Endodermal cell (in vitro differentiated cells): ENCODE measurements around the gene CLEC2L. TPM values are rescaled to one million over a fixed set of nuclear protein-coding genes. Genes with fewer than 3 reads are reported as not detected.

Experiments used
- DNase-seq: peaks from one replicate; pipeline ENCODE4 v3.0.0-alpha.2; 2017
- H3K27ac ChIP-seq: 2 replicates; pipeline ENCODE4 v1.5.1; 2013; ENCODE audit warnings: mild to moderate bottlenecking, low read depth, low read length, moderate library complexity
- H3K27me3 ChIP-seq: 2 replicates; pipeline ENCODE4 v1.6.1; 2013; ENCODE audit warnings: mild to moderate bottlenecking, low read length, moderate library complexity; ENCODE audit not compliant: insufficient read depth, control insufficient read depth, poor library complexity, severe bottlenecking
- H3K36me3 ChIP-seq: 2 replicates; pipeline ENCODE4 v1.7.0; 2013; ENCODE audit warnings: mild to moderate bottlenecking, low read length, moderate library complexity; ENCODE audit not compliant: control insufficient read depth, insufficient read depth
- H3K4me1 ChIP-seq: one replicate; pipeline ENCODE4 v1.7.0; 2013; ENCODE audit warnings: low read length; ENCODE audit not compliant: control insufficient read depth, insufficient read depth
- H3K4me3 ChIP-seq: 2 replicates; pipeline ENCODE4 v1.5.1; 2013; ENCODE audit warnings: mild to moderate bottlenecking, low read length, moderate library complexity
- H3K9ac ChIP-seq: 2 replicates; pipeline ENCODE4 v1.6.1; 2013; ENCODE audit warnings: mild to moderate bottlenecking, low read length, moderate library complexity; ENCODE audit not compliant: poor library complexity, severe bottlenecking; ENCODE audit errors: extremely low read depth
- H3K9me3 ChIP-seq: 2 replicates; pipeline ENCODE4 v1.6.1; 2013; ENCODE audit warnings: mild to moderate bottlenecking, low read length, moderate library complexity; ENCODE audit not compliant: control insufficient read depth
- H3K27ac Mint-ChIP-seq: 2 replicates; pipeline ENCODE4 v1.8.0; 2020; ENCODE audit warnings: mixed read lengths
- H3K27me3 Mint-ChIP-seq: 2 replicates; pipeline ENCODE4 v1.8.0; 2021; ENCODE audit warnings: mild to moderate bottlenecking, mixed read lengths; ENCODE audit not compliant: insufficient read depth
- H3K36me3 Mint-ChIP-seq: 2 replicates; pipeline ENCODE4 v1.8.0; 2020; ENCODE audit warnings: low read depth, mixed read lengths
- H3K4me1 Mint-ChIP-seq: 2 replicates; pipeline ENCODE4 v1.8.0; 2020; ENCODE audit warnings: mixed read lengths
- H3K4me3 Mint-ChIP-seq: 2 replicates; pipeline ENCODE4 v1.8.0; 2020; ENCODE audit warnings: mild to moderate bottlenecking, moderate library complexity, mixed read lengths
- H3K9me3 Mint-ChIP-seq: 2 replicates; pipeline ENCODE4 v1.8.0; 2020; ENCODE audit warnings: mild to moderate bottlenecking, mixed read lengths
- WGBS, 2 experiments: methylation state at CpG; one replicate each; pipeline versions ENCODE4 v1.1.5 to v1.1.7; 2013; ENCODE audit warnings: missing lambda C conversion rate in 2 of 2, mixed read lengths in 1 of 2; ENCODE audit not compliant: insufficient coverage in 1 of 2, insufficient read length in 1 of 2; 5-methylcytosine and 5-hydroxymethylcytosine counted together
- total RNA-seq, 2 donors: library from RNA; stranded (reverse); fragmentation: NEBNext Ultra II Directional in 1 of 2; extraction: Animal tissue kit (Norgen Biotek cat#: 25700) in 1 of 2; gene quantifications; 2 replicates in 1 of 2; 3 replicates in 1 of 2; pipeline ENCODE4 v1.2.1, GENCODE V29; 2021
- TF ChIP-seq, protein P1 (sequence below): fragments of 200-600 bp; sonication (generic); conservative IDR thresholded peaks from 2 replicates; pipeline ENCODE4 v1.5.0; 2021; ENCODE audit warnings: antibody characterized with exemption, mild to moderate bottlenecking

The CLEC2L gene
- total RNA-seq, 2 donors from 2014 or later = 1.2 to 1.5 TPM

DNA sequence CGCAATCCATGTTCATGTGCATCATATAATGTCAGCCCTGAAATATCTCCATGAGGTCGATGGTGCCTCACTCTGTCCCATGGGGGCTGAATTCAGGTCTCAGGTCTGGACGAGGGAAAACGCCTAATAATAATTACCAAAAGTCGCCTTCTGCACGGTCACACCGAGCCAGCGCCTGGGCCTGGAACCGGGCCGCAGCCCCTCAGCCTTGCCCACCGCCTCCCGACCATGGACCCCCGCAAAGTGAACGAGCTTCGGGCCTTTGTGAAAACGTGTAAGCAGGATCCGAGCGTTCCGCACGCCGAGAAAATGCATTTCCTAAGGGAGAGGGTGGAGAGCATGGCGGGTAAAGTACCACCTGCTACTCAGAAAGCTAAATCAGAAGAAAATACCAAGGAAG lies 21.3 kb upstream of the CLEC2L start:
- H3K4me3 Mint-ChIP-seq = no peak overlapping the region
- Histone ChIP-seq H3K4me1 (no peaks in the 10 kb centered on the region), H3K27ac (no peak overlapping the region), H3K9me3 (no peaks in the 10 kb centered on the region), H3K4me3 (no peak overlapping the region), H3K27me3 (peaks cover 19% of the 10 kb centered on the region), H3K9ac (no peak overlapping the region), H3K36me3 (no peaks in the 10 kb centered on the region)
- 87 to 96% methylated on average over 17 to 22 of the region's 22 CpGs for WGBS, 2 experiments
- H3K36me3 Mint-ChIP-seq = no peaks in the 10 kb centered on the region
- H3K9me3 Mint-ChIP-seq = no peaks in the 10 kb centered on the region
- DNase-seq = no peak
- peaks cover 2% of the 10 kb centered on the region for H3K4me1 Mint-ChIP-seq
- H3K27me3 Mint-ChIP-seq = peaks cover 24% of the 10 kb centered on the region
- no peak overlapping the region for H3K27ac Mint-ChIP-seq
- TF ChIP-seq, protein P1, sequence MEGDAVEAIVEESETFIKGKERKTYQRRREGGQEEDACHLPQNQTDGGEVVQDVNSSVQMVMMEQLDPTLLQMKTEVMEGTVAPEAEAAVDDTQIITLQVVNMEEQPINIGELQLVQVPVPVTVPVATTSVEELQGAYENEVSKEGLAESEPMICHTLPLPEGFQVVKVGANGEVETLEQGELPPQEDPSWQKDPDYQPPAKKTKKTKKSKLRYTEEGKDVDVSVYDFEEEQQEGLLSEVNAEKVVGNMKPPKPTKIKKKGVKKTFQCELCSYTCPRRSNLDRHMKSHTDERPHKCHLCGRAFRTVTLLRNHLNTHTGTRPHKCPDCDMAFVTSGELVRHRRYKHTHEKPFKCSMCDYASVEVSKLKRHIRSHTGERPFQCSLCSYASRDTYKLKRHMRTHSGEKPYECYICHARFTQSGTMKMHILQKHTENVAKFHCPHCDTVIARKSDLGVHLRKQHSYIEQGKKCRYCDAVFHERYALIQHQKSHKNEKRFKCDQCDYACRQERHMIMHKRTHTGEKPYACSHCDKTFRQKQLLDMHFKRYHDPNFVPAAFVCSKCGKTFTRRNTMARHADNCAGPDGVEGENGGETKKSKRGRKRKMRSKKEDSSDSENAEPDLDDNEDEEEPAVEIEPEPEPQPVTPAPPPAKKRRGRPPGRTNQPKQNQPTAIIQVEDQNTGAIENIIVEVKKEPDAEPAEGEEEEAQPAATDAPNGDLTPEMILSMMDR = no peak

DNA sequence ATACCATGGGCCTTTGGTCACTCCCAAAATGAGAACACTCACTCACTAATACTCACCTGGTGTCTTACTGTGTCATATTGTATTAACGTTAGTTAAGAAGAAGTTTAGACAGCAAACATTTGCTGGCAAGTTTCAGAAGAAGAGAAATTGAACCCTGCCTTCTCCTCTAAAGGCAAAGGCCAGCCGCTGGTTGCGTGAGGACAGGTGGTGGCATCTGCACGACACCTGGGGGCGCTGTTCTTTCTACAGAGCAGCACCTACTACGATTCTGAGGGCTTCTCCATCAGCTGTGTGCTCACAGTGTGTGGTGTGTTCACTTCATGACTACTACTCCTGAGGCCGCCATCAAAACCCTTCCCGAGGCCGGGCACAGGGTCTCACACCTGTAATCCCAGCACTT lies 17.9 kb upstream of the CLEC2L start:
- no peaks in the 10 kb centered on the region for H3K36me3 Mint-ChIP-seq
- H3K4me3 Mint-ChIP-seq = no peak overlapping the region
- Histone ChIP-seq H3K9ac (no peak overlapping the region), H3K27ac (no peak overlapping the region), H3K4me1 (no peaks in the 10 kb centered on the region), H3K4me3 (no peak overlapping the region), H3K27me3 (no peaks in the 10 kb centered on the region), H3K36me3 (no peaks in the 10 kb centered on the region), H3K9me3 (no peaks in the 10 kb centered on the region)
- no peaks in the 10 kb centered on the region for H3K9me3 Mint-ChIP-seq
- TF ChIP-seq, protein P1 = peak; percentile 92
- WGBS, 2 experiments = 61 to 71% methylated on average over 7 to 9 of the region's 9 CpGs
- DNase-seq = peak; percentile 92
- peaks cover 3% of the 10 kb centered on the region for H3K27me3 Mint-ChIP-seq
- H3K4me1 Mint-ChIP-seq = peaks cover 2% of the 10 kb centered on the region
- no peak overlapping the region for H3K27ac Mint-ChIP-seq

DNA sequence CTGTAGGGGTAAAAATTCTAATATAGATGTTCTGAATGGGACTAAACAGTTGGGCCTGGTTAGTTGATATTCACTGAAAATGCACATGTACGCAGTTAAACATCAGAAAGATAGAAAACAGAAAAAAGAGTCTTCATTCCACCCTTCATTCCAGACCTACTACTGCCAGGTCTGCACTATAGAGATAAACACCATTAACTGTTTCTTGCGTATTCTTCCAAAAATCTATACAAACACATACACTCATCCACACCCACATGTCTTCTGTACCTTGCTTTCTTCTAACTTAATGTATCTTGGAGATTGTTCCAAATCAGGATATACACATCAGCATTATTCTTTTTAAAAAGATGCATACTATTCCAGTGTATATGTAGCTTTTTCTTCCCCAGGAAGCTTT lies 13.9 kb upstream of the CLEC2L start:
- no peak overlapping the region for H3K27ac ChIP-seq
- no peak overlapping the region for H3K4me3 ChIP-seq
- H3K36me3 ChIP-seq = no peaks in the 10 kb centered on the region
- H3K9ac ChIP-seq = no peak overlapping the region
- DNase-seq = no peak
- TF ChIP-seq, protein P1 = no peak
- Mint-ChIP-seq H3K36me3 (no peaks in the 10 kb centered on the region), H3K4me3 (no peak overlapping the region), H3K4me1 (no peaks in the 10 kb centered on the region), H3K9me3 (no peaks in the 10 kb centered on the region), H3K27me3 (no peaks in the 10 kb centered on the region), H3K27ac (no peak overlapping the region)
- no peaks in the 10 kb centered on the region for H3K27me3 ChIP-seq
- H3K4me1 ChIP-seq = no peaks in the 10 kb centered on the region
- H3K9me3 ChIP-seq = no peaks in the 10 kb centered on the region
- 97 to 100% methylated on average over 1 to 2 of the region's 2 CpGs for WGBS, 2 experiments
